GM10266 (cell line): Measurements from ENCODE around the gene OR13H1.
"Not testable (repeated sequence)": the region's sequence is repeated elsewhere in the genome, so short reads cannot be mapped to it uniquely, and the experiment has no call there.

Experiments
- DNase-seq: peaks from one replicate; pipeline ENCODE4 v3.0.0; 2012; ENCODE audit errors: extremely low spot score
- CTCF ChIP-seq: IDR thresholded peaks from 2 replicates; pipeline ENCODE4 v1.5.1; 2012; ENCODE audit warnings: mild to moderate bottlenecking, low read depth; ENCODE audit not compliant: control insufficient read depth, insufficient read depth; ENCODE audit errors: missing control alignments

The OR13H1 gene

GRCh38 chrX:131564553-131565229 lies 20.8 kb downstream of the OR13H1 start:
- TF ChIP-seq CTCF = no peak
- no peak for DNase-seq

- no peak for TF ChIP-seq CTCF
- DNase-seq = no peak
Measured at GRCh38 chrX:131565909-131566308, 22.0 kb downstream of the OR13H1 start.

GRCh38 chrX:131571348-131571747 lies 27.5 kb downstream of the OR13H1 start:
- no peak for TF ChIP-seq CTCF
- DNase-seq = no peak

- no peak for TF ChIP-seq CTCF
Measured at GRCh38 chrX:131572372-131573014, 28.6 kb downstream of the OR13H1 start.

GRCh38 chrX:131577413-131577812 lies 33.5 kb downstream of the OR13H1 start:
- TF ChIP-seq CTCF = no peak
- DNase-seq = no peak

More at GRCh38 chrX:131572372-131573014, 28.6 kb downstream of the OR13H1 start:
- DNase-seq = no peak

- DNase-seq = no peak
- no peak for TF ChIP-seq CTCF
Measured at GRCh38 chrX:131577999-131578734, 34.3 kb downstream of the OR13H1 start.

GRCh38 chrX:131578735-131579367 lies 35.0 kb downstream of the OR13H1 start:
- not testable (repeated sequence) for DNase-seq
